ENCODE data around the gene IGF1.

IGF1 gene

DNA sequence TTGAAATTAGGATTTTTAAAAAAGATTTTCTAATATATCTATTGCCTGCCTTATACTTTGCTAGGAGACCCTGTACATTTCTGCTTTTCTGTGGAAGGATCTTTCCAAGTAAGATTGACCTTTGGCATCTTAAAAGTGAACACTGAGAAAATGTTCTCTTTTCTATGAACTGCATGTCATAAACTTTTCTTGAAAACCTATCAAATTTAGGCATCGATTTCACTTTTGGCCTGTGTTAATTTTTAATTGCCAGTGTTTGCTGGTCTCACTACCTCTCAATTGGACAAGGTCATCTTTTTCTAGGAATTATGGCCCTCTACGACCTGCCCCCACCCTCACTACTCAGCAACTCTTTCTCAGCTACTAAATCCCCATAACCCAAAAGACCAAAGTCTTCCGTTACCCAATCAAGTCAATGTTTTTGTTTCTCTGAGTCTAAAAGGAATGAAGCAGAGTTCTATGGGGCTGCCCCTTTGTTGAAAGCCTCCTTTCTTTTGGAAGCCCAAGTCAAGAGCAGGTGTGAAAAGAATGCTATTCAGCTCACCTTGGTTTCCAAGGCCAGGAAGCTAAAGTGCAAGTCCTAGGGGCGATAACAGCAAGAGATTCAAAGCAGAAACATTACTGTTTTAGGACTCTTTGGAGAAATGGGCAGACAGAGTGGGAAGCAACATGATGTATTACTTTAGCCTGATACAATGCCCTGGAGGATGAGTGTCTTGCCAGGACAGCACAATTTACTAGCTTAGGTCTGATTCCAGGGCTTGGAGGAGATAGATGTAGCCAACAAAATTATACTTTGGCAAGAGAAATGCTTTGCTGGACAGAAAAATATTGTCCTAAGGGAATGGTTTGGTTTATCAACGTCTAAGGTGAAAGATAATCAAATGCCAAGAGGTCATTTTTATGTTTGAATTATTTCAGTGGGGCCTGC lies 55.0 kb downstream of the IGF1 start:
- no peak for DNase-seq

DNA sequence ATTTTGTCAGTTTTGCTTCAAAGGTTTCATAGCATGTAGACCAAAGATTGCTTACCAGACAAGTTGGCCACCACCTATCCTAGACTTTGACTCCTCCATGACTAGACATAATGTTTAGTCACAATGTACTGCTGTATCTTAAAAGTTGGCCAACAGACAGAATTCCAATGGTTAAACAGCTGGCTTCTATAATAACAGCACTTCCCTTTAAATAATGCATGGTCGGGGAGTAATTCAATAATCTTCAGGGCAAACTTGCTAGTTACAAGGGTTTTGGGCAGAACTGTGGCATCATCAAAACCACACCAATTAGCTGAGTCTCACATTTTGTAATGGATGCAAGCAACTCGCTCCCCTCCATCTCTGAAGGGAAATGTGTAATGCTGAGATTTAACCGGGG lies 56.9 kb downstream of the IGF1 start:
- DNase-seq, result no peak

DNA sequence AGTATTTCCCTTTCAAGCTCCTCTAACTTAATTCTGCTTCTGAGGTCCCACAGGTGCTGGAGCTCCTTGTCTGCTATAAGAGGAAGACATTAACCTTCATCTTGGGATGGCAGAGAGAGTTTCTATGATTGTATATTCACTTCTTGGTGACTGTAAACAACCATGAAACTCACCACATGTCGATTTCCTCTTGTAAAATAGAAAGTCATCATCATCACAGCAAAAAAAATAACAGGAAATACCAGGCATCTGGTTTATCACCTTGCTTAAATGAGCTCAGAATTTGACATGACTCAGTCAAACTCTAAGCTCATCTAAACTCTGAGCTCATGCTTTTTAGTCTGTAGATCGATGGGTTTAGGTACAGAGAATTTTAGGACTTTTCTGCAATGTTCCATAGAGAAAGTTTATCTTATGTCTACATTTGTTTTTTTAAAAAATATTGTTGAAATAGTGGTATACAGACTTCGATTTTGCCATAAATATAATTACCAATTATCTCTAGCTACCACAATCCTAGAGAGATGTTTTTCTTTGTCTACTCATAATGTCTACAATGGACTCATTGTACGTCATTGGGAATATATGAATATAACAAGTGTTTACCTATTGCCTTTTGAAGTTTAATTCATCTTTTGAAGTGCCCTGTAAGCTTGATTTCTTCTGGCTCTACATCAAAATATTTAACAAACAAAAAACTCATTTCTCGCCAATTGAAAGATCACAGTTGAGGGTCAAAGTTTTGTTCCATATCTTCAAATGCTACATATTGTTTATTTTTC lies 58.4 kb downstream of the IGF1 start:
- DNase-seq, result no peak

DNA sequence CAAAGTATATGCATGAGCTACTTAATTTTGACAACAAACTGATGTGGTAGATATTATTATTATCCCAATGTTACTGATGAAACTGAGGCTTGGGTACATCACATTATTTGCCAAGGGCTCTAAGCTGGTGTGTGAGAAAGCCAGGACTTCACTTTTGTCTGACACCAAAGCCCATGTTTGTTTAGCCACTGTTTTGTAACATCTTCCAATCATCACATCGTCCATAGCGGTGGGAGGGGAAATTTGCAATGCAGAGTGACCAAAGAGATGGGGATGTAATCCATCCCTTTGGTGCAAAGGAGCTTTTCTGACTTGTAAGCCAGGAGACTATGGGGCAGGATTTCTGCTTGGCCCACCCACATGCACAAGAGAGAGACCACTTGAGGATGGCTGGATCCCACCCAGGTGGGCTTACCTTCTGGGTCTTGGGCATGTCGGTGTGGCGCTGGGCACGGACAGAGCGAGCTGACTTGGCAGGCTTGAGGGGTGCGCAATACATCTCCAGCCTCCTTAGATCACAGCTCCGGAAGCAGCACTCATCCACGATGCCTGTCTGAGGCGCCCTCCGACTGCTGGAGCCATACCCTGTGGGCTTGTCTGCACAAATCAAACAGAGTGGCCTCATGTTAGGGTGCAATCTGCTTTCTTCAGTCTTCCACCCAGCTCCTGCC lies 61.1 kb downstream of the IGF1 start:
- DNase-seq, result no peak

DNA sequence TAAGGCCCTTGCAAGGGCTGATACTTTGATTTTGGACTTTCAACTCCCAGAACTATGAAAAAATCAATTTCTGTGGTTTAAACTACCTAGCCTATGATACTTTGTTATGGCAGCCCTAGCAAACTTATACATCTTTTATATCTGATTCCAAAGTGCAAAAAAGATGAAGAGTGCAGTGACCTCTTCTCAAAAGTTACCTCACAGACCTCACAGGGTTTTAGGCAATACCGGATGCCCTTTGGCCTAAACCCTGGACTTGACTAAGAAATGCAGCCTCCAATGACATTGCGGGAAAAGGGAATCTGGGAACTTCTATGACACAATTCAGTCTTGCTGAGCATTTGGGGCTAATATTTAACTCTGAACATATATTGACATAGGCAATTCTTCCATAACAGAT lies 63.3 kb downstream of the IGF1 start:
- no peak for DNase-seq

DNA sequence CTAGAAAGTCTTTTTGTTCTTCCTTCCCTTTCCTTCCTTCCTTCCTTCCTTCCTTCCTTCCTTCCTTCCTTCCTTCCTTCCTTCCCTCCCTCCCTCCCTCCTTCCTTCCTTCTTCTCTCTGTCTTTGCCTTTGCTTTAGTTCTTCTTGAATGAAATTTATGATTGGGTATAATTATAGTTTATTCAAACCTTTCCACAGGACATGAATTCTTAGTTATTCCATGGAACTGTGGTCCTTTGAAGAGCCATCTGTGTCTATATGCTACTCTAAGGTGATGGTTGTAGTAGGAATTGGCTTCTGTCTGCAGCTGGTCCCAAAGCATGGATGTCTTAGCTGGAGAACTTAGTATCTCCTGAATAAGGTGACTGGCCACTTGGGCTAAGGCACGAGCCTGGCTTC lies 64.8 kb downstream of the IGF1 start:
- no peak for DNase-seq

DNA sequence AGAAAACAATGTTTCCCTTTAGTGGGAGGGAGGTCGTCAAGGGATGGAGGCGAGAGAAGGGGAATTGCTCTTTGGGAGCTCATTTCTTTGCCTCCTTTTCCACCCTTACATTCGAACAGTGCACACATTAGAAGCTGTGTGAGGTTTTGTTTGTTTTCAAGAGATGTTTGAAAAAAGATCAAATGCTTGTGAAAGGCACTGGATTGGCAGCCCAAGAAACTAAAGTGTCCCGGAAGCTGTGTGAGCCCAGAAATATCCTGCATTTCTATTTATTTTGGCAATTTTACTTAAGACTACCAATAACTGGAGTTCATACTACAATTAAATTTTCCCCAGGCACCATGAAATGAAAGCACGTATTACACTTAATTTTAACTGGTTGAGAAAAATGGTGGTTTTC lies 67.0 kb downstream of the IGF1 start:
- no peak for DNase-seq

DNA sequence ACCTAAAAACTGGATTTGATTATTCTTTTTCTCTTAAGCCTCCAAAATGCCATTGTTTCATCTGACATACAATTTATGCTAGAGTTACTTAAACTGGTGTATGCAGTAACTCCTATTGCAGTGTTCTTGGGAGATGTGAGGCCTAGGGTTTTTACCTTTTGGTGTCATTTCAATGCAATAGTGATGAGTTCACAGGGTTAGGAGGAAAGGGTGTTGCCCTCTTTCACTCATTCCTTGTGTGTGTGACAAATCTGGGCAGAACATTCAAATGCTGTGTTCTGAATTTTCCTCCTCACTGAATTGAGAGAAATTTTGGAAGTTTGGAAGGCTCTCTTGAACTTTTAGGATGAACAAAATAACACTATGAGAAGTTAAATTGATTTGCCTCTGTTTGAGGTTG lies 69.9 kb downstream of the IGF1 start:
- no peak for DNase-seq

DNA sequence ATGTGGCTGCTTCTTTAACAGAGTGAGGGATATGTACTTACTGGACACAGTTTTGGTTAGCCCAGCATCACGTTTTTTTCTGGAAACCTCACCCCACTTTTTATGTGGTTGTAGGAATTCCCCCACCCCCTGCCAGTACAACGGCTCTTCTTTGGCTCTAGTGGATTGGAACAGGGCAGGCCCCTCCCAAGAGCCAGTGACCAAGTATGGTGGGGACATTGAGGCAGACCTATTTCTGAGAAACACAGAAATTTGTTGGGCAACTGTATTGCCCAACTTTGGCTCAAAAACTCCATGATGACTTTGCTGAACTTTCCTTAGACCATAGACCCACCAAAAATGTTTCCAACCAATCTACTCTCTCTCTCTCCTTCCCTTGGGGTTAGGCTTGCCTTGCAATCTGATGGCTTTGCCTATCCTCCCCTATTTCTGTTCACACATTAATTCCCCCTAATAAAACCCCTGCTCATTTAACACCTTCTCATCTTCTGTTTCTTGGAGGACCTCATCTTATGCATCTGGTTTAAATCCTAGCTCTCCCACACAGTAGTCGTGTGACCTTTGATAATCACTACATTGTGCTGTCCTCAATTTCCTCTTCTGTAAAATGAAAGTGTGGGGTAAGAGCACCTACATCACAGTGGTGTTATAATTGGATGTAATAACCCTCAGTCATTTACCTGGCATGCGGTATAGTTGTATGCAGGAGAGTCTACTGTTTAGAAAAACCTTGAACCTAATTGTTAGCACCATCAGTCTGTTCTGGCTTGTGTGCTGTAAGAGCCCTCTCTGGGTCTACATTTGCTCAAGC lies 71.7 kb downstream of the IGF1 start:
- DNase-seq, result no peak

DNA sequence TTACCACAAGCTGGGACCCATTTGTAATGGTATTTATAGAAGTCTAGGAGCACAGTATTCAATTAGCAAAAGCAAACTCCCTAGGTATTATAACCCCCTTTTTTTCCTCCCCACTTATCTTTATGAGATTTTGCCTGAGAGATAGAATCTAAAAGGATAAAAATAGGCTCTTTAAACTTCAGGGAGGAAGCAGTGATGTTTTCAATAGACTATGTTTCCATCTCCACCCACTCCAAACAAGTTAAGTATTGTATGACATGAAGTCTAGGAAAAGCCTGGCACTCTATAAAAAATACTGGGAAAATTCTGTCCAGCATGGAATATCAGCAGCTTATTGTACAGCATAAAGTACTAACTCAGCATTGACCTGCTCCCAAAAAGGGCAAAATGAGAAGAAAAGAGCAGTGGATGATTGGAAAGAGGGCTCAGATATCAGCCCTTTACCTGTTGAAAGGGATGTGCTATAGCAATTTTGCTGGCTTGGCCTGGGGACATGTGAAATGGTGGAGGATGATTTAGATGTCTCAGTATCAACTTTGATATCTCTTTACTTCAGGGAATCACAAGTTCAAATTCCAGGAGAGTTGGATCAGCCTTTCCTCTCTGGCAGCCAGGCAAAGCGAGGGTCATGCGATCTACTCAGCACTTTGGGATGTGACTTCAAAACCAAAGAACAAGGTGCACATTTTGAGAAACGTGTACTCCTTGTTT lies 72.4 kb downstream of the IGF1 start:
- DNase-seq, result no peak

DNA sequence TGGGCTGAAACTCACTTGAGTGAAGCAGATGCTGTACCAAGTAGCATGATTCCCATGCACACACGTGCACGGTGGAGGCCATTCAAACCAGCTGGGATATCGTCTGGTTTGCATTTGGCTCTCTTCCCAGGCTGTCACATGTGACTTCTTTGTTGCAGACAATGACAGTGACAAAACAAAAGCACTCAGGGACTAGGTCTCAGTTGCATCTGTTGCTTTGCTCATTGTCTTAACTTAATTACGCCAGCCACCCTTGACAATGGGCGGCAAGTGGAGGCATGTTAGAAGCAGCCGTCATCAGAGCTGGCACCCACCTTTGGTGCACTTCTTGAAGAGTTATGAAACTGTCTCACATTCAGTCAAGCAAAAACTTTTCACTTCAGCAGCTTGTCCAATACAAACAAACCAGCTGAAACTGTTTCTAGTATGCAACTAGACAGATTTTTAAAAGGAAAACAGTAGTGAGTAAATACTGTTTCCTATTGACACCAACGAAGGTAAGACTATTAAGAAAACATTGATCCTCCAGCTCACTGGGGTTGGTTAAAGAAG lies 74.3 kb downstream of the IGF1 start:
- DNase-seq, result no peak

DNA sequence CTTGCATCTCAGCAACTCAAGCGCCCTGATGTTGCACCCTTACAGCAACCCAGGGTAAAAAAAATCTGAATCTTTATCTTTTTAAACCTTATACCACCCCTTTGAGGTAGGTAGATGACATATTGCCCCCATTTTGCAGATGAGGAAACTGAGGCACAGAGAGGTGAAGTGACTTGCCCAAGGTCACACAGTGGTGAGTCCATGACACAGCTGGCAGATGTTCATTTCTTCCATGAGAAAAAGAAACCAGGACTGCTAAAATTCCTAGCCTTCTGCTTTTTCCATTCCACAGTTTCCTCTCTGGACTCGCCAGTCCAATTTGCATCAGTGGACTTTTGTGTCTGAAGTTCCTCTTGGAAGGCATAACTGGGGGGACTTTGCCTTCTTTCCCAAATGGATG lies 79.3 kb downstream of the IGF1 start:
- DNase-seq, result no peak

DNA sequence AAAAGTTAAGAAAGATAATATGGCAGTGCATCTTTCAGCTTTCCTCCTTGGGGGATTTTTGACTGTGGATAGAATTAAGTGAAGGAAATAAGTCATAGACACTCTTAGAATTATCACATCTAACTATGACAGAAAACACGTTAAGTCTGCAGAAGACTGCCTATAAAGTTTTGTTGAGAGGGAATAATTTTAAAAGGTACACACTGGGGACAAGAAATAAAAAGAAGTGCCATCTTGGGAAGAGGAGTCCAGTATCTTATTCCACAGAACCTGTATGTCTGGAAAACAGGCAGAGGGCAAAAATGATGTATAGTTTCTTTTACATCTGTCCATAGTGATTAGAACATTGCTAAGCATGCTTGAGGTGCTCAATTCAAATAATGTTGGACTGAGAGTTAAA lies 80.7 kb downstream of the IGF1 start:
- no peak for DNase-seq

DNA sequence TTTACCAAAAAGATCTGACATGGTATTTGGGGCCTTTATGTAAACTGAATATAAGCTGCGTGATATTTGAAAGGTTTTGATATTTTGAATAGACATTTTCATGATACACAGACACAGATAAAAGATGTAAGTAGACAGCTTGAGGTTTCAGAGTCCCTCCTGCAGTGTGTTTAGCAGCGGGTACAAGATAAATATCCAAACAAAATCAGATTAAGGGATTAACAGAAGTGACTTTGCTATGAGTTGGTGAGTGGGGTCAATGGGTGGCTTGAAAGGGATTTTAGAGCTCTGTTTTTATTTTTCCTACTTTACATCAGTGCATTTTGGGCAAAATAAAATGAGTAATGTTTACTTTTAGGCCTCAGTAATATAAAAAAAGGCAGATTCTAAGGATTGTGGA lies 84.1 kb downstream of the IGF1 start:
- no peak for DNase-seq

DNA sequence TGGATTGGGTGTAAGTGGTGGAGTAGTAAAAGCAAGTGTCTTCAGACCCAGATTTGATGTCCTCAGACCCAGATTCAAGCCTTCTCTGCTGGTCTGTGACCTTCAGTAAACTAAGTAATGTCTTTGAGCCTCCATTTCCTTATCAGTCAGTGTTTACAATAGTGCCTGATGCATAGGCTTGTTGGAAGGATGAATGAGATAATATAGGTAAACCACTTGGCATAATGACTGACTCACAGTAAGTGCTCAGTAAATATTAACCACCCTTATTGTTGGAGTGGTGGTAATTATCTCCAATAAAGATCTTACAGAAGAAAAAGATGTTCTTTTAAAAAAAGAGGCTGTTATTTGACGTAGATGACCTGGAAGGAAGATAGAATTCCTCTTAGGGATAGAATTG lies 86.2 kb downstream of the IGF1 start:
- no peak for DNase-seq

DNA sequence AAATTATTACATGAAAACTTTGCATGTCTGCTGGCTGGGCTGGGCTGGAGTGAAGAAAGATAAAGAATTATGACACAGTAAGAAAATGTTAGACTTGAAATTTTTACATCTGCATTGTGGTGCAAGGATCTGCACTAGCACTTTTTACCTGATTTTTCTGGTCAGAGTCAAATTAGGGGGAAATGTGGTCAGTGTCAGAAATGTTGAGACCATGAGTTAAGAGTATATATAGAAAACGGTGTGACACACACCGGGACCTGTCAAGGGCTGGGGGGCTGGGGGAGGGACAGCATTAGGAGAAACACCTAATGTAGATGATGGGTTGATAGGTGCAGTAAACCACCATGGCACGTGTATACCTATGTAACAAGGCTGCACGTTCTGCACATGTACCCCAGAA lies 90.3 kb downstream of the IGF1 start:
- no peak for DNase-seq

DNA sequence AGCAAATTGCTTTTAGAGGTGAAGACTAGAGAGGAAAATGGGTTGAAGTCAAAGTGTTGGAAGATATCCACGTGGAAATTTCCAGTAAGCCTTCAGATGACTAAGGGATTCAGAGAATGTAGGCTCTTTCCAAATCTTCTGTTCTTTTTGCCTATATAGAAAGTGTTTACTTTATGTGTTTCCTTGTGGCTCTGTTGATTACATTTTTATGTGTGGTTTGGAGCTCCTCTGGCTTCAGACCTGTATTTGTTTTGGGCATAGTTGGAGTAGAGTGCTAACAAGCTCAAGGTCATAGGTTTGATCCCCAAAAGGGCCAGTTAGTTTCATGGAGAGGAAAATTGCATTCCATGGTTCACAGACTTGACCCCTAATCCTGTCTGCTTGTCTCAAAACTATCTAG lies 91.9 kb downstream of the IGF1 start:
- no peak for DNase-seq

DNA sequence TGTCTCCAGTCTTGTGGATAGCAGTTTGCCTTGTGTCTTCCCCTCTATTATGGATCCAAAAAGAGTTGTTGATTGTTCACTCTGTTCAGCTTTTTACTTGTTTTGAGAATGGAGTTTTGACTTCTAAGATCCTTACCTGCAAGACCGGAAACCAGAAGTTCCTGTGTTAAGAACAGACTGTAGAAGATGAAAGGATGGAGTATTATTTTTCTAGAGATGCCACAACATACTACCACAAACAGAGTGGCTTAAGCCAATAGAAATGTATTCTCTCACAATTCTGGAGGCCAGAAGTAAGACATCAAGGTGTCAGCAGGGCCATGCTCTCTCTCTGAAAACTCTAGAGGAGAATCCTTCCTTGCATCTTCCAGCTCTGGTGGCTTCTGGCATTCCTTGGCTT lies 95.0 kb downstream of the IGF1 start:
- no peak for DNase-seq

DNA sequence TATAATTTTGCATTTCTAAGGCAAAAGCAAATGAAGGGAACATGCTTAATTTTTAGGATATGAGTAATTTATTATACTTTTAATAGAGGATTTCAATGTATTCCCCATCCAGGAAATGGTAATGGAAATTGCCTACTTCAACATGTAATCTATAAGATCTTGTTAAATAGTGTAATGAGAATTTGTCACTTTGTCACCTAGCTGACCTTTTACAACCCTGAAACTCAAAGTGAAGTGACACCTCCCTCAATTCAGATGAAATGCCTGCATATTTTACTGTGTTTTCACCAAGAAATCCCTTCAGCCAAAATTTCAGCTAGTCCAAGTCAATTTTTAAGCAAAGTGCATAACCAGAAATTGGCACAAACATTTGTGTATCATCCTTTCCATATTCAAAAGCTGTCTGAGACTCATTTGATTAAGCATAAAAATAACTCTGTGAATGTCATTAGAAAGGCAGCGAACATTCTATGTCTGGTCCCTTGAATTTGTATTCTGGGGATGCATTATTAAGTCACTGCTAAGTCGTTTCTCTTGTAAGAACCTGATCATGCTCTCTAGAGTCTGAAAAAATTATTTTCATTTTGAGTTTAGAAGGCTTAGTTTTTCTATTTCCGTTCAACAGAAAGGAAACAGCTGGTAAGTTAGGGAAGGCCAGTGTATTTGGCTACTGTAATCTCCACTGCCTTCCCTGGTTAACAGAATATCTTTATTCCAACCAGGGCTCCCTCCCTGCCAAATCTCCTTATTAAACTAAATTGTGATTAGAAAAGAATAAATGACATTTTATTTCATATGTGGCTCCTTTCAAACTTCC lies 100.8 kb downstream of the IGF1 start:
- DNase-seq, result no peak

DNA sequence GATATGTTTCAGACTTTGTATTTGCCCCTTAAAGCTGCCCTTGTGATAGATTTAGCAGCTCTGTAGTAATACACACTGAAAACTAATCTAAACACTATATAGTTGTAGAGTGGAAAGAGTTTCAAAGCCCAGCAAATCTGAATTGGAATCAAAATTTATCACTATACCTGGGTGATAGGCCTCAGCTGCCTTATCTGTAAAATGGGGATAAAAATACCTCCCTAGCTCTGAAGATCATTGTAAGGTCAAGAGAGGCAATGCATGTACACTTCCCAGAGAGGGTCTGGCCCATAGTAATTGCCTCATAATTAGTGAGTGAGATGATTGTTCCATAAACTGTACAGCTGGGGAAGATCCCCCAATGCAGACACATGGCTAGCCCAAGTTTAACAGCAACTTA lies 103.6 kb downstream of the IGF1 start:
- DNase-seq, result no peak

DNA sequence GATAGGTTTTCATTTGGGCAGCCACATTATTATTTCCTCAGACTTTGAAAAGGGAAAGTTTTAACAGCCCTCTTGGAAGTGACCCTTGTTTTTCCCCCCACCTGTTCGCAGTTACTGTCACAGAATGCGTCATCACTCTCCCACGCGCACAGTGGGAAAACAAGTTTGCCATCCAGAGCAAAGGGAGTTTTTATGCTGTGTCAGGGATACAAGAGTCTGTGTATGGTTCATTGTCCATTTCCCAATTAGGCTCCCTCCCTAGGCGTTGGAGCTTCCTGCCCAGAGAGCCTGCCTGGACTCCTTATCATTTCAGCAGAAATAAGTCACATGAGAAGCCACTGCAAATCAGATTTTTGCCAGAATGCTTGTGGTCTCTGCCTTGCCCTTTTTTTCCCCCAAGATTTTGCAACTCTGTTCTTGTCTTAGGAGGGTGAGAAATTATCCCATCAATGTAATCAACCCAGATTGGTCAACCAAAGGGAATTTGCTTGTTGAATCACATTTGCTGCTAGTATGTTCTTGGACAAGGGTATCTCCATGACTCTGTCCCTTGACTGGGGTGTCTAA lies 104.1 kb downstream of the IGF1 start:
- DNase-seq, result no peak
